Nephron (organoid): ENCODE results near the gene MRPL9.
A peak's percentile ranks its signal among the peaks of the same experiment; 100 is the strongest.

Experiments
- H3K27ac Mint-ChIP-seq, 3 experiments: 2 replicates each; pipeline ENCODE4 v1.8.0; 2020; ENCODE audit warnings: mixed read lengths in 3 of 3, mild to moderate bottlenecking in 2 of 3, moderate library complexity in 1 of 3
- H3K27me3 Mint-ChIP-seq: 2 replicates; pipeline ENCODE4 v1.8.0; 2021; ENCODE audit warnings: low read depth, mild to moderate bottlenecking, moderate library complexity, mixed read lengths
- H3K36me3 Mint-ChIP-seq: 2 replicates; pipeline ENCODE4 v1.8.0; 2020; ENCODE audit warnings: low read depth, mixed read lengths
- H3K4me1 Mint-ChIP-seq: 2 replicates; pipeline ENCODE4 v1.8.0; 2020; ENCODE audit warnings: mixed read lengths
- H3K4me3 Mint-ChIP-seq, 3 experiments: 2 replicates each; pipeline ENCODE4 v1.8.0; 2020; ENCODE audit warnings: mild to moderate bottlenecking in 3 of 3, mixed read lengths in 3 of 3, moderate library complexity in 2 of 3
- H3K9me3 Mint-ChIP-seq: 2 replicates; pipeline ENCODE4 v1.8.0; 2020; ENCODE audit warnings: mixed read lengths
- TF ChIP-seq, protein P1 (sequence below), 3 experiments: fragments of 200-600 bp; sonication (generic); IDR thresholded peaks; one replicate each; pipeline ENCODE4 v1.5.0; 2021; ENCODE audit warnings: antibody characterized with exemption in 3 of 3; ENCODE audit not compliant: unreplicated experiment in 3 of 3

The MRPL9 gene

DNA sequence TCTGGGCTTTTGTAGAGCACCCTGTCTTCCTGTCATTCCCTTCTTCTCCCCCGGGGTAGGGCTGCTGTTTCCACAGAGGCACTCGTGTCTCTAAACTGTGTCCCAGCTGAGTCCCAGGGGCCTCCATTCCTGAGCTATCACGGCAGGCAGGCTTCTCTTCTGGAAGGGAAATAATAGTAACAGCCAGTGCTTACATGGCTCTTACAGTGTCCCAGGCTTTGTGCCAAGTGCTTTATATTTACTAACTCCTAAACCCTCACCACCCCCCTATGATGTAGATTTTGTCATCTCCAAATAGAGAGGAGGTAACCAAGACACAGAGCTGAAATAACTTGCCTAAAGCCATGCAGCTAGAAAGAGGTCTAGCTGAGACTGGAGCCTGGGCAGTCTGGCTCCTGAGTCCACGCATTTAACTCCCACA is 45.3 kb downstream of the MRPL9 start:
- TF ChIP-seq, protein P1, sequence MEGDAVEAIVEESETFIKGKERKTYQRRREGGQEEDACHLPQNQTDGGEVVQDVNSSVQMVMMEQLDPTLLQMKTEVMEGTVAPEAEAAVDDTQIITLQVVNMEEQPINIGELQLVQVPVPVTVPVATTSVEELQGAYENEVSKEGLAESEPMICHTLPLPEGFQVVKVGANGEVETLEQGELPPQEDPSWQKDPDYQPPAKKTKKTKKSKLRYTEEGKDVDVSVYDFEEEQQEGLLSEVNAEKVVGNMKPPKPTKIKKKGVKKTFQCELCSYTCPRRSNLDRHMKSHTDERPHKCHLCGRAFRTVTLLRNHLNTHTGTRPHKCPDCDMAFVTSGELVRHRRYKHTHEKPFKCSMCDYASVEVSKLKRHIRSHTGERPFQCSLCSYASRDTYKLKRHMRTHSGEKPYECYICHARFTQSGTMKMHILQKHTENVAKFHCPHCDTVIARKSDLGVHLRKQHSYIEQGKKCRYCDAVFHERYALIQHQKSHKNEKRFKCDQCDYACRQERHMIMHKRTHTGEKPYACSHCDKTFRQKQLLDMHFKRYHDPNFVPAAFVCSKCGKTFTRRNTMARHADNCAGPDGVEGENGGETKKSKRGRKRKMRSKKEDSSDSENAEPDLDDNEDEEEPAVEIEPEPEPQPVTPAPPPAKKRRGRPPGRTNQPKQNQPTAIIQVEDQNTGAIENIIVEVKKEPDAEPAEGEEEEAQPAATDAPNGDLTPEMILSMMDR (IDR thresholded peaks at IDR 0.05; ENCODE audit: unreplicated experiment in 3 of 3) = no peak
- Mint-ChIP-seq H3K36me3 (no peaks in the 10 kb centered on the region), H3K4me3 (peak overlapping the region; percentile 46 to 84 (median 47)), H3K4me1 (peaks cover 34% of the 10 kb centered on the region), H3K27ac (no peak overlapping the region), H3K9me3 (no peaks in the 10 kb centered on the region), H3K27me3 (peaks cover 93% of the 10 kb centered on the region)

DNA sequence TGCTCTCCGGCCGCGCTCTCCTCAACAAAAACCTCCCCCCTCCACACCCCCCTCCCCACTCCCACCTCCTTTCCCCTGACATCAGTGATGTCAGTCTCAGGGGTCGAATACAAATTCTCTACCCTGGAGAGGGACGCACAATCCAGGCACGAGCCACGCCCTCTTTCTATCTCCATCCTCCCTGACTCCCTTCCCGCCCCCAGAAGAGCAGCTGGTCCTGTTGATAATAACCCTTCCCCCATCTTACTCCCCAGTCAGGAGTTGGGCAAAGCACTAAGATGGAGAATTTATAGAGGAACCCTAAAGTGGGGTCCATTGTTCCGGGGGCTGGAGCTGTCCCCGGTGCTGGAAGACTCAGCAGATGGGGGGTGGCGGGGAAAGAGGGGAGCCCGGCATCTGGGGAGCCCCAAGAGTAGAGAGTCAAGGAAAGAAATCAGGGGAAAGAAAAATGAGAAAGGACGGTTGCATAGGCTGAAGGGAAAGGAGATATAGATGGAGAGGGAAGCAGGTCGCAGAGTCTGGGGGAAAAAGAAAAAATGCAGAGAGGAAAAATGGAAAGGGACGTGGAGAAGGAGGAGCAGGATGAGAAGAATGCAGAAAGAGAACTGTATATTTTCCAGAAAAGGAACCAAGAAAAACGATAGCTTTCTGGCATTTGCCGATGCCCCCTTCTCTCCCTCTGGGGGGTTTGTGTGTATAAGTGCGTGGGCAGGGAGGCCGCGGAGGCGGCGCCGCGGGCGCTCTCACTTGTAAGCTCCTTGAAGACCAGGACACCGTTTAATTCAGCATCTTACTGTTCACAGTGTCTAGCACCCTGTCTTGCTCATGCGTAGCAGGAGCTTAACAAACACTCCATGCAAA is 46.3 kb downstream of the MRPL9 start, which contains the start of gene CELF3:
TSS of gene CELF3 (minus strand) at position 33 of the 861 bp plus-strand sequence. CDS start 783 bp downstream, outside the sequence.
- H3K4me1 Mint-ChIP-seq = peaks cover 34% of the 10 kb centered on the region
- TF ChIP-seq, protein P1 (IDR thresholded peaks at IDR 0.05; ENCODE audit: unreplicated experiment in 3 of 3) = no peak
- no peaks in the 10 kb centered on the region for H3K36me3 Mint-ChIP-seq
- no peaks in the 10 kb centered on the region for H3K9me3 Mint-ChIP-seq
- peak within 1 kb of the TSS; percentile 55 to 84 (median 71) for H3K4me3 Mint-ChIP-seq
- peaks cover 85% of the 10 kb centered on the region for H3K27me3 Mint-ChIP-seq
- no peak within 1 kb of the TSS for H3K27ac Mint-ChIP-seq

DNA sequence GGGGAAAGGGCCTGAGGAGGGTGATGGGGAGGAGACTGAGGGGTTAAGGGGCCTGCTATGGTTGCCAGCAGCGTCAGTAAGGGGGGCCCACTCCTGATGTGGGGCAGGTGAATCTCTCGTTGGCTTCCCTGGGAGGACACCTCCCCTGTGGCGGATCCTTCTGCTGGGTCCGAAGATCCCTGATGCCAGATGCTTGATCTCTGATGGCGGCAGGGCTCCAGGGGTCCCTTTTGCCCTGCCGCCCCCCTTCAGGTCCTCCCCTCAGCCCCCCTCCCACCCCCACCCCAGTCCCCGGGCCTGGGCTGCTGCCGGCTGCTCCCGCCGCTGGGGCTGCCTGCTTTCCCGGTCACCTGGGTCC is 46.9 kb downstream of the MRPL9 start:
- TF ChIP-seq, protein P1 (IDR thresholded peaks at IDR 0.05; ENCODE audit: unreplicated experiment in 3 of 3) = no peak
- no peak overlapping the region for H3K27ac Mint-ChIP-seq

DNA sequence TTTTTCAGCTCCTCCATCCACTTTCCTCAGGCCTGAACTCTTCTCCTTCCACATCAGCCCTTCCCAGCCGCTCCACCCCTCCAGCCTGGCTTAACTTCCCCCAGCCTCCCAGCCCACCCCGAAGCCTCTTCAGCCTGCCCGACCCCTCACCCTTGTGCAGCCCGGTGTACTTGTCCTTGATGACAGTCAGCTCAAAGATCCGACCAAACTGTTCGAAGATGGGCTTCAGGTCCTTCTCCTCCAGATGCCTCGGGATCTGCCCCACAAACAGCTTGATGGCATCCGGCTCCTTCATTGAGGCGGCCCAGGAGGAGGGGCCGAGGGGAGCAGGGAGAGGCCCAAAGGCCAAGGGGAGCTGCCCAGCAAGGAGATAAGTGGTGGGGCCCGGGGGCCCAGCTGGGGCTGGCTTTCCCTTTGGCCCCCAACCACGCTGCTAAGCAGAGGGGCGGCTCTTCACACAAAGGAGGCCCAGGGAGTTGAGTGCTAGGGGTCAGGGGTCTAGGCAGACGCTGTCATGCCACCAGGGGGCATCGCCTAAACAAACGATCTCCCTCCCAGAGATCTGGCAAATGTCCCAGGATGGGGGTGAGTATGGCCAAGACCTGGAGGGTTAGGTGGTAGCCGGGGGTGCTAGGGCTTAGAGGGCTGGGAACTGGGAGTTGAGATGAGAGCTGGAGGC is 47.4 kb downstream of the MRPL9 start:
- Mint-ChIP-seq H3K36me3 (no peaks in the 10 kb centered on the region), H3K27ac (no peak overlapping the region), H3K27me3 (peaks cover 76% of the 10 kb centered on the region), H3K9me3 (no peaks in the 10 kb centered on the region), H3K4me3 (peak overlapping the region in 2 of 3 experiments; percentile 6 to 19), H3K4me1 (peaks cover 31% of the 10 kb centered on the region)
- TF ChIP-seq, protein P1 (IDR thresholded peaks at IDR 0.05; ENCODE audit: unreplicated experiment in 3 of 3) = no peak

More for the DNA sequence above, 46.9 kb downstream of the MRPL9 start:
- Mint-ChIP-seq H3K27me3 (peaks cover 79% of the 10 kb centered on the region), H3K9me3 (no peaks in the 10 kb centered on the region), H3K4me1 (peaks cover 34% of the 10 kb centered on the region), H3K36me3 (no peaks in the 10 kb centered on the region), H3K4me3 (peak overlapping the region in 1 of 3 experiments; percentile 13)

DNA sequence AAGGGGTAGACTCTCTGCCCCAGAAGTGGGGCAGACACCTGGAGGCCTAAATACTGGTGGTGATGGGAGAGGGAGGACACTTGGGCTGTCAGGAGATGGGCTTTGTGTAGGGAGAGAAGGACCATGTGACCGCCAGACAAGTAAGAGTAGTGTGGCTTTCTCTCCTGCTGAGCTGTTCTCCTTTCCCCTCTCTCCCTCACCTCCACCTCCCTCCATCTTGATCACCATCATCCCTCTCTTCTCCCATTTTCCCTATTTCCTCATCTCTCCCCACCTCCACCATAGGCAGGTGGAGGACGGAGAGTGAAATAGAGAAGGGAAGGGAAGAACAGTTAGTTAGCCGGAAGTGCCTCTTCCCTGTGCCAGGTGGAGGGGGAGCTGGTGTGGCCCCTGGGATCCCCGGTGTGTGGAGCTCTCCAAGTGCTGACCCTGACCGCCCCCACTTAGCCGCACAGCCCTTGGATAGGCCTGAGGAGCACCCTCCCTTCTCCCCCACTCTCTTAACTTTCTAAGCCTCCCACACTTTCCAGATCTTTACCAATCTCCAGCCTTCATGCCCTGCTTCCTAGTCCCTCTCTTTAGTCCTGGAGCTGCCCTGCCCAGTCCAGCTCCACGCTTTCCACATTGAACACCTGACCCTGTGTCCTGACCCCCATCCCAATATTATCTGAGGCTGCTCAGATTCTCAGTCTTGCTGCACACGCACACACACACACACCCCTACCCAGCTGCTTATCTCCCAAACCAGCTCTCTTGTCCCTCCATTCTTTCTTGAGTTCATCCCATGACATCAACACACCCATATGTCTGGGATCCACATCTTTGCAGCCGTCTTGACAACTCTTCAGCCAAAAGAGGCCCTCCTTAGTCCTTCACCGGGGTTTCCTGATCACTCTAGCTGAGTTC is 48.2 kb downstream of the MRPL9 start:
- H3K27me3 Mint-ChIP-seq = peaks cover 68% of the 10 kb centered on the region
- peaks cover 23% of the 10 kb centered on the region for H3K4me1 Mint-ChIP-seq
- H3K4me3 Mint-ChIP-seq = peak overlapping the region in 2 of 3 experiments; percentile 6 to 19
- no peaks in the 10 kb centered on the region for H3K9me3 Mint-ChIP-seq
- TF ChIP-seq, protein P1 (IDR thresholded peaks at IDR 0.05; ENCODE audit: unreplicated experiment in 3 of 3) = no peak
- no peak overlapping the region for H3K27ac Mint-ChIP-seq
- H3K36me3 Mint-ChIP-seq = no peaks in the 10 kb centered on the region
